Fibroblast of skin of left biceps (primary cell): ENCODE data around the gene SERPINC1.
"Not testable (repeated sequence)": the region's sequence is repeated elsewhere in the genome, so short reads cannot be mapped to it uniquely, and the experiment has no call there.

Experiments
- DNase-seq, 2 experiments: peaks; one replicate each; pipeline ENCODE4 v3.0.0-alpha.2; 2013; ENCODE audit warnings: low read depth in 2 of 2

Gene SERPINC1

DNA sequence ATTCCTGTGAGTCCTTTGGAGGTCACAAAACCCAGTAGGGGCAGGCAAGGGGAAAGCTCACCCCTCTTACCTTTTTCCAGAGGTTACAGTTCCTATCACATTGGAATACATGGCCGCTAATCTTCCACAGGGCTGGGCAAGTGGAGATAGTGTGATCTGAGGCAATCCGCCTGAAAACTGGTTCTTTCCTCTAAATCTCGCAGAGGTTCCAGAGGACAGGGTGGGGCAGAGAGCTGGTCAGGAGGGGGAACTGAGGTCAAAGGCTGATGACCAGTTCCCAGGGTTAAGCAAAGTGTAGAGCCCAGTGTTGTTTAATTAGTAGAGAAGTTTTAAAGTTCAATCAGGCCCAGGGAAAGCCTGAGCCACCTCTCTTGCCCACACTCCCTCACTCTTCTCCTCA lies at the start of gene SERPINC1:
TSS of gene SERPINC1 (minus strand) at position 179 of the 400 bp plus-strand sequence. CDS start at position 111, 68 bp downstream.
- no peak for DNase-seq

DNA sequence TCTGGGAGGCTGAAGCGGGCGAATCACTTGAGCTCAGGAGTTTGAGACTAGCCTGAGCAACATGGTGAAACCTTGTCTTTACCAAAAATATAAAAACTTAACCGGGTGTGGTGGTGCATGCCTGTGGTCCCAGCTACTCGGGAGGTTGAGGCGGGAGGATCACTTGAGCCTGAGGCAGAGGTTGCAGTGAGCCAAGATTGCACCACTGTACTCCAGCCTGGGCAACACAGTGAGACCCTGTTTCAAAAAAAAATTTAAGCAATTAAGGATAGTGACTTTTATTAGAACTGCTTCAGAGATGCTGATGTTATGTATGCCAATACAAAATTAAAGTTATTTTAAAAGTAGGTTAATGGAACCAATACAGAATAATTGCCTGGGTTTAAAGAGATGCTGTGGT lies 48.8 kb upstream of the SERPINC1 start:
- not testable (repeated sequence) for DNase-seq

DNA sequence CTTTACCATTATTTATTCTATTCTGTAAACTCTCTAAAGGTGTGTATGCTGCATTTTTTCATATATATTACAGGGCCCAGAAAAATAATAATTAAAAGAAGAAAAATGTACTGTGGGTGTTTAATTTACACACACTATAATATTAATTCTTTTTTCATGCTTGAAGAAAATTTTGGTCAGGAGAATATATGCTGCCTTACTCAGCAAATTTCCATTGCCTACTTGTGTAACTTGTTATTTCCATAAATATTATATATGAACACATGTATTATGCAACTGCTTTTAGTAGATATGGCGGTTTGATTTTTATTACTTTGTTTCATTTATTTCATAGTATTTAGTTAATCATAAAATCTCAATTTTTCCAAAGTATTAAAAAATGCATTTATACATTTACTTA lies 46.4 kb upstream of the SERPINC1 start:
- DNase-seq = no peak

DNA sequence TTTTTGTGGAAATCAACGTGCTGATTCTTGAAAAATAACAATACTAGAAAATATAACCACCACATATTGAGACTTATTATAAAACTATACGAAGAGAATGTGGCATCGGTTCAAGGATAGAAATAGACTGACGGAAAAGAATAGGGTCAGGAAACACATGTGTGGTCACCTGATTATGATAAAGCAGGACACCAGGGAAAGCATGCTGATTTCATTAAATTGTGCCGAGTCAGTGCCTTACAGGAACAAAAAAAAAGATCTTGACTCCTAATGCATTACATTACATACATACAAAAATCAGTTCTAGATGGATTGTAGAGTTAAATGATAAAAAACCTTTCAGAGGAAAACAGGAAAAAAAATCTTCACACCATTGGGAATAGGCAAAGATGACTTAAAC lies 43.5 kb upstream of the SERPINC1 start:
- no peak for DNase-seq

DNA sequence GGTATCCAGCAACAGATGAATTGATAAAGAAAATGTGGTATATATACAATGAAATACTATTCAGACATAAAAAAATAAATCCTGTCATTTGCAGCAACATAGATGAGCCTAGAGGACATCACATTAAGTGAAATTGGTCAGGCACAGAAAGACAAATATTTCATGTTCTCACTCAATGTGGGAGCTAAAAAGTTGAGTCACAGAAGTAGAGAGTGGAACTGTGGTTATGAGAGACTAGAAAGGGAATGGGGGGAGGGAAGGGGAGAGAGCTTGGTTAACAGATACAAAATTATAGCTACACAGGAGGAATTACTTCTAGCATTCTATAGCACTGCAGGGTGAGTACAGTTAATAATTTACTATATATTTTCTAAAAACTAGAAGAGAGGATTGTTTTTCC lies 37.1 kb upstream of the SERPINC1 start:
- no peak for DNase-seq

DNA sequence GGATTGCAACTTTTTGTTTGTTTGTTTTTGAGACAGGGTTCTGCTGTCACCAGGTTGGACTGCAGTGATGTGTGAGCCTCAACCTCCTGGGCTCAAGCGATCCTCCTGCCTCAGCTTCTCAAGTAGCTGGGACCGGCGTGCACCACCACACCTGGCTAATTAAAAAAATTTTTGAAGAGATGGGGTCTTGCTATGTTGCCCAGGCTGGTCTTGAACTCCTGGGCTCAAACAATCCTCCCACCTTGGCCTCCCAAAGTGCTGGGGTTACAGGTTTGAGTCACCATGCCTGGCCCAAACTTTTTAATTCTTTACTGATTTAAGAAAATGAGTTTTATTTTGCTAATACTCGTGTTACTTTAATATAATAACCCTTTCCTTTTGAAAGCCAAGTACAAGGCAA lies 31.5 kb upstream of the SERPINC1 start:
- no peak for DNase-seq

DNA sequence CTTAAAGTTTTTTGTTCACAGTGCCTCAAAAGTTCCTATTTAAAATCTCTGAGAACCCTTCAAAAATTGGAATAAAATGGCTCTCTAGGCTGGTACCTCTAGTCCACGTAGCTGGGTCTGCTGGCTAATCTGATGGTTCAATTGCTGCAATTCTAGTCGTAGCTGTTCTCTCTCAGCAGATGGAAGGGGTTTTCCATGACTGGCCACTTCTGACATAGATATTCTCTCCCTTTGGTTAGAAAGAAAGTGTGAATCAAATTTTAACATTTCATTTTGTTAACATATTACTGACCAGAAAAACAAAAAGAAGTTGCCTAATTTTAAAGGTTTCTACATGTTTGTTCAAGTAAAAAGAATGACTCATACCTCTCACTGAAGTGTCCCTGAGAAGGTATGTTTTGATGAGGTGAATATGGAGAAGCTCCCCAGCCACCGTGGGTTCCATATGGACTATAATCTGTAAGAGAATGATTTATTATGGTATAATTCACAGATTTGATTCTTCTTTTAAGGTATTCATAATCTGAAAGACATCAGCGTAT lies 29.3 kb upstream of the SERPINC1 start:
- DNase-seq = no peak

DNA sequence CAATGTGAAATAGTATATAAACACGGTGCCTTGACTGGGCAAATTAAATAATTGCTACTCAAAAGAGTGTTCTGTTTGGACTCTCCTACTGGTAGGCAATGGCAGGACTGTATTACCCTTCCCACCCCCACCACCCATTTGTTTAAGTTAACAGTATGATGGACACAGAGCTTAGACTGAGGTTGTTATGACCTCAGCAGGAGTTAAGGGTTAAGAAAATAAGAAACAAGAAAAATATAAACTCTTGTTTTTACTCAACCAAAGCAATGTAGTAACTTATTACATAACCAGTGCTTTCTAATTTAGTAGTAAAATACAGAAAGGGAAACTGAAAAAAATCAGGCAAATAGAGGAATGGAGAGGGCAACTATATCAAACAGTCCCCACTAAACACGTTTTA lies 19.9 kb upstream of the SERPINC1 start:
- no peak for DNase-seq

DNA sequence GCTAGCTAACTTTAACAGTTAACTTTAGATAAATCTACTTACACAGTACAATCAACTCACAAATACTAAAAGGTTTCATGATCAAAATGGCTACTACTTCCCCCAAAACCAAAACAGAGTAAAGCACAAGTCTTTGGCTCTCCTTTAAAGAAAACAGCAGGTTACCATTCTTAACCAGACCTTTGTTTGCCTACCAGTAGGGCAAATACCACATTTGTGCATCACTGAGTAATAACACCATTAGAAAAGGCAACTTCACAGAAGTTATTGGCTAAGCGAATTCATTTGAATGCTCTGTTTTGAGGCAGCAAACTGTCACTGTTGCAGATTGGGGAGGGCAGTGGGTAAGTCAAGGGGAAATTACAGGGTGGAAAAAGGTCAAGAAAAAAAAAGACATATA lies 17.3 kb upstream of the SERPINC1 start:
- no peak for DNase-seq

DNA sequence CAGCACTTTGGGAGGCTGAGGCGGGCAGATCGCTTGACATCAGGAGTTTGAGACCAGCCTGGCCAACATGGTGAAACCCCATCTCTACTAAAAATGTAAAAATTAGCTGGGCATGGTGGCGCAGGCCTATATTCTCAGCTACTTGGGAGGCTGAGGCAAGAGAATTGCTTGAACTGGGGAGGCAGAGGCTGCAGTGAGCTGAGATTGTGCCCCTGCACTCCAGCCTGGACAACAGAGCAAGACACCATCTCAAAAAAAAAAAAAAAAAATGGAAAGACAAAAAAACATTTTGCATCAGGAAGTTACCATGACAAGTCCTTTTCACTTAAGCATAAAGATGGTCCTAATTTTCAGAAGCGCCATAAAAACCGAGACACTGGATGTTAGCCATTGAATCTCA lies 13.4 kb upstream of the SERPINC1 start:
- DNase-seq = not testable (repeated sequence)

DNA sequence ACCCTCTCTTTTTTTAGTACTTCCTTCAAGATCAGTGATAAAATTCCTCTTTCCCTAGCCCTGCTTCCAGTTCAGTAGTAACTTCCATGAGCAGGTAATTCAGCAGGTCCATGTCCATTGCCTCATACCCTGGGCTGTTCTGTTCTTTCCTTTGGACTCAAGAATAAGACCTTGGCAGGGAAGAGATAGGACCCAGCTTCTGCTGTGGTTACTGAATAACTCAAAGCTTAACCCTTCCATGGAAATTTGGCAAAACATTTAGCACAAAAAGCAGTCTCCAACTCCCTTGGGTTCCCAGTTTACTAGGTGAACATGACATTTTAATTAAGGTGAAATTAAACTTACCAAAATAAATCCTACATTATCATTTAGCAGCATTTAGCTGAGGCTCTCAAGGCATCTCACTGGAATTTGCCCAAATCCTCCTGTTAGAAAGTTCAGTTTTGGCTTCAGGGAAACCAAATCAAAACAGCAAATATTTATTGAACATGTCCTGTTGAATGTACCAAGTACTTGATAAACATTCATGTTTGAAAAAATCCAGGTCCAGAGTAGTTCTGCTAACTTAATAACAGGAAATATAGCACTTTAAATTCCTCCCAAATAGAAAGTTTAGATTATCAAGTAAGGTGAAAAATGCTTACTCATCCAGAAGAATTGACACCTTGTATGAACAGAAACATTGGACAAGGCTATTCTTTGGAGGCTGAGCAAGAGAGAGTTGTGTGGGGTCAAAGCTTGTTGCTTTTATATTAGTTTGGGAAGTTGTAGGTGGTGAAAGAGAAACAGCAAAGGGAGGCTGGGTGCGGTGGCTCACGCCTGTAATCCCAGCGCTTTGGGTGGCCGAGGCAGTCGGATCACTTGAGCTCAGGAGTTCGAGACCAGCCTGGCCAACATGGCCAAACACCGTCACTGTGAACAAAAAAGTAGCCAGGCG lies 8.4 kb upstream of the SERPINC1 start:
- DNase-seq = no peak

DNA sequence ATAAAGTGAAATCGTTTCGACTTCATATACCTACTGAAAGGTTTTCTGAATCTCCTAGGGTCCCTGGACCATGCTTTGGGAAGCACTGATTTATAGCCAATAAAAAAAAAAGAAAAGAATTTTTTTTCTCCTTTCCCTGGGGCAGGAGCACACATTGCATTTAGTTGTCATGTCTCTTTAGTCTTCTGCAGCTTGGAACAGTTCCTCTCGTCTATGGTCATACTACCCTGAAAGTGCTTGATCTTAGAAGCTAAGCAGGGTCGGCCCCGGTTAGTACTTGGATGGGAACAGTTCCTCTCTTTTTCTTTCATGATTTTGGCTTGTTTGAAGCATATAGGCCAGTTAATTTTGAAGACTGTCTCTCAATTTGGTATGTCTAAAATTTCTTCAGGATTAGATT lies 3.7 kb upstream of the SERPINC1 start:
- no peak for DNase-seq

DNA sequence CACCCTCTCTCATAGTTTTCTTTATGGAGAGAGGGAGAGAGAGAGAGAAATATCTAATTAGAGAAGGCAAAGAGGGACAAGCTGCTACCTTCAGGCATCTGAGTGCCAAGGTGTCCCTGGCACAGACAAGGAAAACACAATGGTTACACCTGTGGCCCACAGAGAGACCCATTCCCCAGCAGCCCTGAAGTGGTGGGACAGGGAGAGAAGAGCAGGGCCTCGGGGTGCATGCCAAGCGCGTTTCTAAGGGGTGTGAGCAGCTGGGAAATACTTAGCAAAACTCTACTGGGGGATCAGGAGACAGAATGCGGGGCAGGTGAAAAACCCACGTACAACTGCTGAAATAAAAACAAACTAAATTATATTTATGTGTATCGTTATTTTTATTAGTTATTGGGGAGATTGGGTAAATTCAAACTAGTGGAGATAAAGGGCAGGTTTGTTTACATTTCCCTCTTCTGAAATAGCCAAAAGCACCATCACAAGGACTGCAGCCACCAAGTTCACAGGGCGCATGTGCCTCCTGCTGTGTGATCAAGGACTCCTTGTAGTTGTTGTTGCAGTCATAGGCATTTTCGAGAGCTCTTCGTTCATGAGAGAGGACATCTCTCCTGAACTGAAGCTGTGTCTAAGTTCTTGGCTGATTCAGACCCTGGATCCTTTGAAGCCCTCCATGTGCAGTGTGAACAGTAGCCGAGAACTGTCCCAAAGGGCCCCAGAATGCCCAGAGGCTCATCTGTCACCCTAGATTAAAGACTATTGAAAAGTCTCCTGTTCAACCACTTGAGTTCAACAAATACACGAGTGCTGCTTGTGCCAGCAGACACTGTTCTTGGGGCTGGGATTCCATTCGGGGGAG lies 737 bp upstream of the SERPINC1 start:
- DNase-seq = no peak

DNA sequence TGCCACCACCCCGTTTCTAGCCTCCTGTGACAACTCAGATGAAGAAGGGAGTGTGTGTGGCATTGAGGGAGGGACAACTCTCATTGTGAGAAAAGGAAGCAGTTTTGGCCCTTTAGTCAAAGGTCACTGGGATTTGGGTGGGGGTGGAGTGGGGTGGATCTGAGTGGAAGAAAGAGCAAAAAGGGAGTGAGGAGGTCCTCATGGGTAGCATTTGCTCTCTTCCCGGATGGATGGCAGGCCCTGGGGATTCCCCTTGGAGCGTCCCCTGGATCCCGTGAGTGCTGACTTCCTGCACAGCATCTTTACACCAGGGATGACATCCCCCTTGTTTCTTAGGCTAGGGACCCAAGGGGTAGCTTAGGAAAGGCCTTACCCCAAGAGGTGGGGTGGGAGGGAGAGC lies 460 bp downstream of the SERPINC1 start:
- no peak for DNase-seq

DNA sequence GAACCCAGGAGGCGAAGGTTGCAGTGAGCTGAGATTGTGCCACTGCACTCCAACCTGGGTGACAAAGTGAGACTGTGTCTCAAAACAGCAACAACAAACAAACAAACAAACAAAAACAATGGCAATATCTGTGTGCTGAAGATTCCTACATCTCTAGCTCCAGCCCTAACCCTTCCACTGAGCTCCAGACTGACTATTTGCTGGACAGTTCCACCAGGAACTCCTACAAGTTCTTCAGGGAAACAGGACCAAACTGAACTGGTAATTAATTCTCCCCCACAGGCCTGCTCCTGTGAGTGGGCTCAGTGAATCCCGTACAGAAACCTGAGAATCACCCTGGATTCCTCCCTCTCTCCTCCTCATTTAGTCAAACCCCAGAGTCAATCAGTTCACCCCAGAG lies 1.5 kb downstream of the SERPINC1 start:
- DNase-seq = no peak

DNA sequence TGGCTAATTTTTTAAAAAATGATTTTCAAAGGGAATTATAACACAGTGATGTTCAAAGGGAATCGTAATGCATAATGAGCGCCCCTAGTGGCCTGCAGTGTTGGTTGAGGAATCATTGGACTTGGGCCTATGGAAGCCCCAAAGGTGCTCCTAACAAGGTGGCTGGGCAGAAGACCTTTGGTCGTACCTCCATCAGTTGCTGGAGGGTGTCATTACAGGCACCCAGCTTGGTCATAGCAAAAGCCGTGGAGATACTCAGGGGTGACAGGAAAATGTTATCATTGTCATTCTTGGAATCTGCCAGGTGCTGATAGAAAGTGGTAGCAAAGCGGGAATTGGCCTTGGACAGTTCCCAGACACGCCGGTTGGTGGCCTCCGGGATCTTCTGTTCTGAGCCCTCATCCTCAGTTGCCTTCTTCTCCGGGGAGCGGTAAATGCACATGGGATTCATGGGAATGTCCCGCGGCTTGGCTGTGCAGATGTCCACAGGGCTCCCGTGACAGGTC lies 2.7 kb downstream of the SERPINC1 start:
- DNase-seq = no peak

DNA sequence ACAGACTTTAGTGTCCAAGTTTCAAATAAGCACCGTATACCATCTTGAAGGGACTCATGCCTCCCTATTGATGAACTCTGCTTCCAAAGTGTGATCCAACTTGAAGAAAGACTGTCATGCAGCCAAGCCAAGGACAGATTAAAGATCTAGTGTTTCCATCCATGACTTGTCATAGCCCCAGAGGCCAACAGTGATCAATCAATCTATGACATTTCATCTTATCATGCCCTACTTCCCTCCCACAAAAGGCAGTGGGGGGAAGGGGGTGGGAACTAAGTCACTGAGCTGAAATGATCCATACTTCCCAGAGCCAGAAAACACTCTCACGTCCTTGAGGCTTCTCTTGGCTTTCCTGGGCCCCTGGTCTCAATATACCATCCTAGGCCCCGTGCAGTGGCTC lies 4.0 kb downstream of the SERPINC1 start:
- no peak for DNase-seq

DNA sequence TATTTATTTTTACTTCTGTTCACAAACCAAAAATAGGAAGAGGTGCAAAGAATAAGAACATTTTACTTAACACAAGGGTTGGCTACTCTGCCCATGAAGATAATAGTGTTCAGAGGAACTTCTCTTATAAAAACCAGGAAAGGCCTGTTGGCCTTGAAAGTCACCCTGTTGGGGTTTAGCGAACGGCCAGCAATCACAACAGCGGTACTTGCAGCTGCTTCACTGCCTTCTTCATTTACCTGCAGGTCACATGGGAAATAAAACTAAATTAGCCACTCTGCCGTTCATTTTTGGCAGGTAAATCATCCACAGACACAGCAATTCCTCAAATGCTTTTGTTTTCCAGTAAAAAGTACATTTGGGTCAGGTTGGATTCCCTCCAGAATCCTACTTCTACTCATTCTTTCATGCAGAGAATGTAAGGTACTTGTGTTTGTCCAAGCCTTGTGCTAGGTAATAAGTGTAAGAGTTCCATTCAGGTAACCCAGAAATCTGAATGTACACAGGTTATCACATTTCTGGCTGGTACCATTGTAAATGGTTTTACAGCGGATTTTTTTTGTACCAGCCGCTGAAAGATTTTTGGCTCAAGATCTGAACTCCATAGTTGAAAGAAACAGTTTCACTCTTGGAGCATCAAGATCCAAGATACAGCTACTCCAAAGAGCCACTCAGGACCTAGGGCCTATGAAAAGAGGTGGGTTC lies 13.1 kb downstream of the SERPINC1 start:
- no peak for DNase-seq

DNA sequence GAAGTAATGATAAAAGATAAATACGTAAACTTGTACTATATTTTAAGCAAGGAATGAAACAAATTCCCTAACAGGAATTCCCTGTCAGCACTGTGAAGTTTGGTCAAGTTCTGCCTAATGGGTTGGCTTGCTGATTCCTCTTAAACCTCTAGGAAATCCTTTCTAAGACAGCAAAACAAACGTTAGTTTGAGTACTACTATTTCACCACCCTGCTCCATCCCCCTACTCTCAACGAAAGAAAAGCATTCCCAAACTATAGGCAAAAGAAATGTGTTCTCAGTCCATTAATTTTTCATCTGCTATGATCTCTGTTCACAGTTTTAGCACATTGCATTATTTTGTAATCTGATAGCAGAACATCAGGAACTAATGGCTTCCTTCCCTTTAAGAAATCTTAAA lies 16.1 kb downstream of the SERPINC1 start:
- no peak for DNase-seq

DNA sequence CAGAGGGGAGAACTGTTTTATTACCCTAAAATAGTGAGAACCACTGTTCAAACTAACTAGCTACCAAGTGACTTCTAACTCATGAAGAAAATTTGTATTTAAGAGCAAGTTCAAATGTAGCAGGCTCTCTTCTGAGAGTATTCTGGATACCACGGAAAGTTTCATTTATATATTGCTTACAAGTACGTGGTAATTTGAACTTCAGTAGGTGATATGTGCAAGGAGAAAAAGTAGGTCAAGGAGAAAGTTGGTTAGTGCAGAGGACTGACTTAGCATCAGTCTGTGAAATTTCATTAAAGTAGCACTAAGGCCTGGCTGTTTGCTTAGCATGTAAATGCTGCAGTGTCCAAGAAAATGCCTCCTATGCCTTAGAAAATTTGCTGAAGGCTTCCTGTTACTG lies 16.7 kb downstream of the SERPINC1 start:
- DNase-seq = no peak

DNA sequence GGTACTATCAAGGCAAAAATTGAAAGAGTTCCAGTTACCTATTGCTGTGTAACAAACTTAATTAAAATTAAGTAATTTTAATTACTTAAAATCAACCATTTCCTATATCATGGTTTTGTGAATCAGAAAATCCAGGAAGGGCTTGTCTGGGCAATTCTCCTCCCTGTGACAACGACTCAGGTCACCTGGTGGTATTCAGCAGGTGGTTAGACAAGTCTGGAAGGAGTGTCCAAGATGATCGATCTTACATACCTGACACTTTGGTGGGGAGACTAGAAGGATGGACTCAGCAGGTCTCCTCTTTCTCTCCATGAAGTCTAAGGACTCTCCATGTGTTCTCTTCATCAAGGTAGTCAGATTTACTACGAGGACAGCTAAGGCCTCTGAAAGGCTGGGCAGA lies 22.9 kb downstream of the SERPINC1 start:
- DNase-seq = no peak

DNA sequence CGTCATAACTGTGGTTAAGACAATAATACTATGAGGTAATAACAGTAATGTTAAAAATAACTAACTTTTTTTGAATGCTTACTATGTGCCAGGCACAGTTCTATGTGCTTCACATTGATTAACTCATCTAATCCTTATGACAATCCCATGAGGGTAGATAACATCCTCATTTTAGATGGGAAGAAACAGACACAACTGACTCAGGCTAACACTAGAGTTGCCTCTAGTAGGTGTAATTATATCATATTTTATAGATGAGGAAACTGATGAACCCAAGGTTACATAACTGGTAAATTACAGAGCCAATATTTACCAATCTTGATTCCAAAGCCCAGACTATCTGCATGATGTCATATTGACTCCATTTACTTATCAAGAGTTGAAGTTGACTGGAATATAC lies 23.5 kb downstream of the SERPINC1 start:
- no peak for DNase-seq
